Panc1 (cell line): ENCODE results near the gene SPRED3.

Experiments
- CTCF ChIP-seq: fragments of 450-650 bp; IDR thresholded peaks from 2 replicates; pipeline ENCODE4 v1.5.1; 2017; ENCODE audit warnings: mild to moderate bottlenecking
- POLR2AphosphoS5 ChIP-seq: IDR thresholded peaks from 2 replicates; pipeline ENCODE4 v1.6.1; 2012; ENCODE audit warnings: mild to moderate bottlenecking, low read depth, low read length, moderate library complexity

GRCh38 chr19:38359242-38360021, 29.1 kb upstream of the SPRED3 start:
- TF ChIP-seq CTCF (no peak), POLR2AphosphoS5 (no peak)
